H1 (cell line): ENCODE data around the gene TDRD12. TPM values are rescaled to one million over a fixed set of nuclear protein-coding genes. Genes with fewer than 3 reads are reported as not detected.
"Not testable (repeated sequence)": the region's sequence is repeated elsewhere in the genome, so short reads cannot be mapped to it uniquely, and the experiment has no call there.

Experiments
- CTCF ChIA-PET: fragments of 300-600 bp; sonication (Branson Sonifier 250); formaldehyde crosslinking; loops from one replicate; lab custom pipeline; 2021; ENCODE audit not compliant: partially characterized antibody; lab: Charles Lee
- POLR2A ChIA-PET: fragments of 300-600 bp; sonication (Branson Sonifier 250); formaldehyde crosslinking; loops from one replicate; lab custom pipeline; 2021; ENCODE audit warnings: inconsistent platforms; ENCODE audit not compliant: partially characterized antibody; lab: Charles Lee
- DNase-seq, 2 experiments: peaks; one replicate each; pipeline versions ENCODE4 v3.0.0 to v3.0.0-alpha.2; 2010 to 2022; ENCODE audit warnings: low spot score in 2 of 2, low read depth in 1 of 2, mixed read lengths in 1 of 2
- FAIRE-seq: peaks from 2 replicates; lab custom pipeline; 2011; peaks lifted over from hg19 to GRCh38; lab: Jason Lieb, UNC
- H2AFZ ChIP-seq: 2 replicates; pipeline ENCODE4 v1.8.1; 2012; ENCODE audit warnings: low read length, inconsistent platforms
- H2AK5ac ChIP-seq: 2 replicates; pipeline ENCODE4 v1.6.1; 2013; ENCODE audit warnings: low read depth, low read length
- H2BK120ac ChIP-seq: replicated peaks from 2 replicates; pipeline ENCODE3; 2013; ENCODE audit warnings: low read depth, low read length, inconsistent platforms
- H2BK12ac ChIP-seq: 2 replicates; pipeline ENCODE4 v1.6.1; 2013; ENCODE audit warnings: low read depth, low read length
- H2BK15ac ChIP-seq: 2 replicates; pipeline ENCODE4 v1.6.1; 2013; ENCODE audit warnings: low read length
- H2BK20ac ChIP-seq: 2 replicates; pipeline ENCODE4 v1.6.1; 2013; ENCODE audit warnings: low read length
- H2BK5ac ChIP-seq: 2 replicates; pipeline ENCODE4 v1.6.1; 2013; ENCODE audit warnings: low read depth, low read length
- H3K14ac ChIP-seq: 2 replicates; pipeline ENCODE4 v1.6.1; 2013; ENCODE audit warnings: inconsistent platforms; ENCODE audit not compliant: insufficient read length
- H3K18ac ChIP-seq: 2 replicates; pipeline ENCODE4 v1.6.1; 2013; ENCODE audit warnings: low read length; ENCODE audit errors: extremely low read depth
- H3K23ac ChIP-seq: 2 replicates; pipeline ENCODE4 v1.6.1; 2013; ENCODE audit warnings: inconsistent platforms; ENCODE audit not compliant: insufficient read length
- H3K23me2 ChIP-seq: 2 replicates; pipeline ENCODE4 v1.6.1; 2013; ENCODE audit warnings: low read depth, low read length
- H3K27ac ChIP-seq: 2 replicates; pipeline ENCODE4 v1.6.1; 2011; ENCODE audit warnings: low read depth, low read length, inconsistent platforms
- H3K27me3 ChIP-seq, 4 experiments: replicated peaks in 1 of 4; 1 replicate in 1 of 4; 2 replicates in 3 of 4; pipeline versions ENCODE4 v1.6.1 to v1.8.1; 2011 to 2013; ENCODE audit warnings: low read length in 3 of 4, mild to moderate bottlenecking in 3 of 4, inconsistent platforms in 2 of 4, mixed read lengths in 2 of 4, moderate library complexity in 1 of 4; ENCODE audit not compliant: control insufficient read depth in 3 of 4, insufficient read depth in 3 of 4; ENCODE audit errors: extremely low read depth in 1 of 4
- H3K36me3 ChIP-seq, 4 experiments: 2 replicates each; pipeline versions ENCODE4 v1.6.1 to v1.8.1; 2011 to 2013; ENCODE audit warnings: mild to moderate bottlenecking in 4 of 4, low read length in 3 of 4, moderate library complexity in 2 of 4, control low read depth in 1 of 4, inconsistent platforms in 1 of 4; ENCODE audit not compliant: insufficient read depth in 4 of 4, control insufficient read depth in 2 of 4
- H3K4ac ChIP-seq: replicated peaks from 2 replicates; pipeline ENCODE3; 2013; ENCODE audit warnings: low read length, low read depth, mixed read lengths, inconsistent platforms; ENCODE audit not compliant: insufficient read length
- H3K4me1 ChIP-seq, 4 experiments: replicated peaks in 1 of 4; 1 replicate in 1 of 4; 2 replicates in 3 of 4; pipeline versions ENCODE4 v1.6.1 to v1.8.1; 2011 to 2013; ENCODE audit warnings: low read length in 3 of 4, inconsistent platforms in 2 of 4, mixed read lengths in 1 of 4; ENCODE audit not compliant: insufficient read depth in 4 of 4, control insufficient read depth in 3 of 4
- H3K4me2 ChIP-seq, 2 experiments: 2 replicates each; pipeline versions ENCODE4 v1.6.1 to v1.8.1; 2011 to 2013; ENCODE audit warnings: low read depth in 2 of 2, low read length in 2 of 2, control low read depth in 1 of 2, inconsistent platforms in 1 of 2, mild to moderate bottlenecking in 1 of 2; ENCODE audit not compliant: insufficient read depth in 1 of 2
- H3K4me3 ChIP-seq, 4 experiments: fragments of 200-600, 300-600 bp in 1 of 4; sonication (generic), shearing (Covaris generic), sonication (Bioruptor Twin) in 1 of 4; 2 replicates each; pipeline versions ENCODE4 v1.5.1 to v1.8.1; 2011 to 2016; ENCODE audit warnings: low read length in 4 of 4, low read depth in 3 of 4, control low read depth in 2 of 4, inconsistent platforms in 2 of 4, mild to moderate bottlenecking in 2 of 4, mixed read lengths in 1 of 4, moderate library complexity in 1 of 4; ENCODE audit not compliant: insufficient read depth in 2 of 4; ENCODE audit errors: extremely low read depth in 1 of 4
- H3K56ac ChIP-seq: replicated peaks from 2 replicates; pipeline ENCODE3; 2013; ENCODE audit warnings: low read depth, mild to moderate bottlenecking, mixed read lengths, low read length, inconsistent platforms; ENCODE audit not compliant: insufficient read length
- H3K79me1 ChIP-seq: 2 replicates; pipeline ENCODE4 v1.6.1; 2013; ENCODE audit warnings: low read depth, low read length, control low read depth
- H3K79me2 ChIP-seq, 2 experiments: 2 replicates each; pipeline versions ENCODE4 v1.6.1 to v1.8.1; 2012 to 2013; ENCODE audit warnings: low read length in 2 of 2, mild to moderate bottlenecking in 2 of 2, inconsistent platforms in 1 of 2; ENCODE audit not compliant: insufficient read depth in 2 of 2, control insufficient read depth in 1 of 2
- H3K9ac ChIP-seq, 4 experiments: replicated peaks in 1 of 4; 1 replicate in 1 of 4; 2 replicates in 3 of 4; pipeline versions ENCODE4 v1.6.1 to v1.8.1; 2011 to 2013; ENCODE audit warnings: low read depth in 3 of 4, low read length in 3 of 4, control low read depth in 2 of 4, mild to moderate bottlenecking in 2 of 4, moderate library complexity in 2 of 4, inconsistent platforms in 1 of 4; ENCODE audit errors: extremely low read depth in 1 of 4
- H3K9me3 ChIP-seq, 2 experiments: 2 replicates each; pipeline versions ENCODE4 v1.6.1 to v1.8.1; 2012 to 2013; ENCODE audit warnings: mild to moderate bottlenecking in 2 of 2, moderate library complexity in 2 of 2, control low read depth in 1 of 2, inconsistent platforms in 1 of 2, low read depth in 1 of 2, low read length in 1 of 2, mixed read lengths in 1 of 2; ENCODE audit not compliant: insufficient read depth in 2 of 2
- H4K20me1 ChIP-seq, 2 experiments: replicated peaks in 1 of 2; 2 replicates each; pipeline versions ENCODE3 to v1.8.1; 2011 to 2013; ENCODE audit warnings: inconsistent platforms in 2 of 2, low read length in 2 of 2, mild to moderate bottlenecking in 1 of 2; ENCODE audit not compliant: insufficient read depth in 2 of 2, control insufficient read depth in 1 of 2
- H4K5ac ChIP-seq: 2 replicates; pipeline ENCODE4 v1.6.1; 2013; ENCODE audit warnings: low read length, low read depth, mixed read lengths, inconsistent platforms; ENCODE audit not compliant: insufficient read length
- H4K8ac ChIP-seq: 2 replicates; pipeline ENCODE4 v1.8.0; 2013; ENCODE audit warnings: mild to moderate bottlenecking, moderate library complexity, low read length, inconsistent platforms; ENCODE audit not compliant: insufficient read depth; ENCODE audit errors: extremely low read depth
- H4K91ac ChIP-seq: replicated peaks from 2 replicates; pipeline ENCODE3; 2013; ENCODE audit warnings: low read length, mixed read lengths, inconsistent platforms; ENCODE audit not compliant: insufficient read length
- CTCF ChIP-seq, 3 experiments: IDR thresholded peaks; 1 replicate in 2 of 3; 2 replicates in 1 of 3; pipeline versions ENCODE4 v1.5.1 to v1.6.1; 2011; ENCODE audit warnings: low read length in 3 of 3, mild to moderate bottlenecking in 3 of 3, inconsistent platforms in 2 of 3, low read depth in 1 of 3, moderate library complexity in 1 of 3; ENCODE audit not compliant: insufficient read depth in 1 of 3; ENCODE audit errors: control extremely low read depth in 1 of 3
- EP300 ChIP-seq, 2 experiments: IDR thresholded peaks; 1 replicate in 1 of 2; 2 replicates in 1 of 2; pipeline ENCODE4 v1.6.1; 2011 to 2012; ENCODE audit warnings: low read depth in 2 of 2, low read length in 2 of 2, mild to moderate bottlenecking in 2 of 2, borderline replicate concordance in 1 of 2, inconsistent platforms in 1 of 2, moderate library complexity in 1 of 2
- EZH2 ChIP-seq: fragments of 200-600 bp; sonication (generic); IDR thresholded peaks from 2 replicates; pipeline ENCODE4 v1.7.1; 2012; ENCODE audit warnings: low read depth, mild to moderate bottlenecking, moderate library complexity, low read length, inconsistent platforms; ENCODE audit not compliant: severe bottlenecking
- GABPA ChIP-seq: IDR thresholded peaks from 2 replicates; pipeline ENCODE4 v1.6.1; 2011; ENCODE audit warnings: mild to moderate bottlenecking, low read length, moderate library complexity, borderline replicate concordance; ENCODE audit not compliant: insufficient read depth
- SAP30 ChIP-seq: fragments of 300-600 bp; sonication (generic); IDR thresholded peaks from 2 replicates; pipeline ENCODE4 v1.7.1; 2012; ENCODE audit warnings: low read length, moderate library complexity, mild to moderate bottlenecking, inconsistent platforms; ENCODE audit not compliant: insufficient read depth, insufficient replicate concordance
- SP1 ChIP-seq: IDR thresholded peaks from 2 replicates; pipeline ENCODE4 v1.6.1; 2011; ENCODE audit warnings: low read depth, low read length
- TAF1 ChIP-seq: IDR thresholded peaks from 2 replicates; pipeline ENCODE4 v1.6.1; 2011; ENCODE audit warnings: mild to moderate bottlenecking, low read depth, low read length
- TBP ChIP-seq: IDR thresholded peaks from 2 replicates; pipeline ENCODE4 v1.6.1; 2011; ENCODE audit warnings: low read depth, low read length, improper control_type of control experiment
- WGBS, 2 experiments: shearing (Covaris generic) in 1 of 2; methylation state at CpG; one replicate each; pipeline versions ENCODE4 v1.1.6 to v1.1.7; 2013 to 2015; ENCODE audit warnings: low lambda C conversion rate in 2 of 2, mixed read lengths in 2 of 2, inconsistent platforms in 1 of 2, low coverage in 1 of 2, missing lambda C conversion rate in 1 of 2; ENCODE audit not compliant: insufficient replicate concordance in 2 of 2, insufficient coverage in 1 of 2, insufficient read length in 1 of 2; ENCODE audit errors: extremely low coverage in 1 of 2, missing lambda C conversion rate in 1 of 2; 5-methylcytosine and 5-hydroxymethylcytosine counted together
- polyA plus RNA-seq, 7 experiments: library from polyadenylated mRNA; depleted of rRNA in 3 of 7; stranded (reverse) in 5 of 7; unstranded in 2 of 7; fragments of >200 nt in 5 of 7; fragments of 200-250 nt in 2 of 7; gene quantifications; 1 replicate in 5 of 7; 2 replicates in 1 of 7; 4 replicates in 1 of 7; pipeline versions ENCODE4 v1.2.1 to v1.2.3, GENCODE V29; 2011 to 2013; ENCODE audit warnings: missing spikeins in 2 of 7, mixed read lengths in 2 of 7
- total RNA-seq: library from RNA; stranded (reverse); fragmentation: NEBNext Ultra II Directional; extraction: Animal tissue kit (Norgen Biotek cat#: 25700); gene quantifications from 2 replicates; pipeline ENCODE4 v1.2.1, GENCODE V29; 2021

Gene TDRD12
- total and polyA plus RNA-seq, 2 of the 8 experiments (the other 6 are each of a cell fraction or from before 2014, with no cell fraction given), result 0.39 to 0.88 TPM

- no peak for TF ChIP-seq CTCF (IDR thresholded peaks at IDR 0.05; ENCODE audit: control extremely low read depth in 1 of 3, insufficient read depth in 1 of 3, low read depth in 1 of 3, low read length in 3 of 3)
- TF ChIP-seq EZH2, result no peak
- no peak for TF ChIP-seq SAP30
- TF ChIP-seq SP1, result no peak
- TF ChIP-seq TBP, result no peak
- no peak for TF ChIP-seq TAF1
- TF ChIP-seq EP300 (IDR thresholded peaks at IDR 0.05; ENCODE audit: borderline replicate concordance in 1 of 2, low read depth in 2 of 2, low read length in 2 of 2), result no peak
- no peak for TF ChIP-seq GABPA
- TF ChIP-seq, all 59 proteins: peak for 0
These were observed 17.6 kb upstream of the TDRD12 start (continued) for GRCh38 chr19:32702010-32702409.

- H3K18ac ChIP-seq, H4K8ac ChIP-seq, H3K27me3 ChIP-seq, FAIRE-seq, H2BK12ac ChIP-seq, H3K4me1 ChIP-seq, H3K56ac ChIP-seq, H3K23ac ChIP-seq, H2BK15ac ChIP-seq, H3K27ac ChIP-seq, H3K9ac ChIP-seq, H4K5ac ChIP-seq, H2BK20ac ChIP-seq, H4K91ac ChIP-seq, H3K23me2 ChIP-seq, H3K9me3 ChIP-seq, H3K14ac ChIP-seq, H2BK5ac ChIP-seq, H2AFZ ChIP-seq, H3K79me1 ChIP-seq, H3K4me2 ChIP-seq, H2AK5ac ChIP-seq, POLR2A ChIA-PET, H3K4ac ChIP-seq, H2BK120ac ChIP-seq, H3K4me3 ChIP-seq, DNase-seq, H4K20me1 ChIP-seq, H3K79me2 ChIP-seq, H3K36me3 ChIP-seq: not testable (repeated sequence)
- WGBS, 2 experiments, result 100% methylated on average over 2 of the region's 2 CpGs; no CpG with 5 or more reads in 1 of the 2 experiments
- CTCF ChIA-PET, result interaction anchor here (0.6 kb wide), 1 partner anchor 26 kb away, joined by 3 read pairs; no protein-coding TSS in a partner anchor
These were observed 15.6 kb upstream of the TDRD12 start for GRCh38 chr19:32704006-32704405.
